K562 (cell line): ENCODE data around the gene LHX3. TPM values are rescaled to one million over a fixed set of nuclear protein-coding genes. Genes with fewer than 3 reads are reported as not detected.
A peak's percentile ranks its signal among the peaks of the same experiment; 100 is the strongest.

Source experiments
- ATAC-seq: fragments of 200-7000 bp; cut with Tn5 transposase; 3 replicates; pipeline ENCODE4 v1.9.1; 2020; ENCODE audit warnings: moderate library complexity
- BruUV-seq: library from RNA; stranded (reverse); fragments of 400-500 nt; replicated peaks from 2 replicates; lab custom pipeline; 2021; lab: Mats Ljungman, UMichigan
- CTCF ChIA-PET: fragments of 300-600 bp; formaldehyde crosslinking; extraction: SDS; loops from one replicate; lab custom pipeline; 2021; ENCODE audit warnings: low intra/inter-chr PET ratio; lab: Yijun Ruan, JAX
- POLR2A ChIA-PET: fragments of 300-600, 350-650 bp; sonication (Branson Sonifier 250); formaldehyde crosslinking; extraction: SDS; loops from one replicate; lab custom pipeline; 2021; ENCODE audit warnings: antibody characterized with exemption, inconsistent platforms; lab: Yijun Ruan, JAX
- DNase-seq, 4 experiments: peaks; one replicate each; pipeline versions ENCODE4 v3.0.0 to v3.0.0-alpha.2; 2011 to 2018; ENCODE audit warnings: low spot score in 3 of 4, mixed read lengths in 3 of 4; ENCODE audit errors: extremely low read depth in 1 of 4
- FAIRE-seq: peaks from 2 replicates; lab custom pipeline; 2011; peaks lifted over from hg19 to GRCh38; lab: Jason Lieb, UNC
- H2AFZ ChIP-seq: 2 replicates; pipeline ENCODE4 v1.6.0; 2011; ENCODE audit warnings: low read depth, low read length, control low read depth, inconsistent platforms
- H3K27ac ChIP-seq: fragments of 200-600 bp; 3 replicates; pipeline ENCODE4 v1.8.0; 2011; ENCODE audit warnings: low read depth, mild to moderate bottlenecking, control low read depth, inconsistent platforms, low read length, moderate library complexity, mixed read lengths; ENCODE audit errors: extremely low read depth
- H3K27me3 ChIP-seq, 2 experiments: fragments of 300-600 bp in 1 of 2; 2 replicates in 1 of 2; 3 replicates in 1 of 2; pipeline versions ENCODE4 v1.6.0 to v1.8.0; 2011; ENCODE audit warnings: inconsistent platforms in 2 of 2, low read length in 2 of 2, mild to moderate bottlenecking in 1 of 2, mixed read lengths in 1 of 2, moderate library complexity in 1 of 2; ENCODE audit not compliant: control insufficient read depth in 2 of 2, insufficient read depth in 2 of 2
- H3K36me3 ChIP-seq: fragments of 300-600 bp; 3 replicates; pipeline ENCODE4 v1.8.0; 2011; ENCODE audit warnings: mild to moderate bottlenecking, low read length, inconsistent platforms; ENCODE audit not compliant: control insufficient read depth, insufficient read depth
- H3K4me1 ChIP-seq, 2 experiments: fragments of 200-600 bp in 1 of 2; replicated peaks in 1 of 2; 2 replicates in 1 of 2; 3 replicates in 1 of 2; pipeline versions ENCODE4 v1.5.1 to v1.8.0; 2011; ENCODE audit warnings: inconsistent platforms in 2 of 2, low read length in 2 of 2, mild to moderate bottlenecking in 1 of 2, mixed read lengths in 1 of 2, moderate library complexity in 1 of 2; ENCODE audit not compliant: control insufficient read depth in 2 of 2, insufficient read depth in 2 of 2
- H3K4me2 ChIP-seq: 2 replicates; pipeline ENCODE4 v1.6.1; 2011; ENCODE audit warnings: low read length, control low read depth, inconsistent platforms, mixed read lengths; ENCODE audit not compliant: insufficient read depth
- H3K4me3 ChIP-seq: fragments of 200-600 bp; sonication (generic), shearing (Covaris generic); 2 replicates; pipeline ENCODE4 v1.5.1; 2016; ENCODE audit warnings: control low read depth, inconsistent platforms
- H3K79me2 ChIP-seq: fragments of 200-600 bp; 3 replicates; pipeline ENCODE4 v1.8.0; 2011; ENCODE audit warnings: low read length, inconsistent platforms; ENCODE audit not compliant: control insufficient read depth, insufficient read depth
- H3K9ac ChIP-seq, 2 experiments: 2 replicates each; pipeline versions ENCODE4 v1.6.0 to v1.6.1; 2011; ENCODE audit warnings: low read depth in 2 of 2, low read length in 2 of 2, control low read depth in 1 of 2, inconsistent platforms in 1 of 2, mild to moderate bottlenecking in 1 of 2, mixed read lengths in 1 of 2; ENCODE audit not compliant: insufficient read depth in 1 of 2
- H3K9me1 ChIP-seq: one replicate; pipeline ENCODE4 v1.6.0; 2011; ENCODE audit warnings: inconsistent platforms, mild to moderate bottlenecking, low read length, moderate library complexity; ENCODE audit not compliant: control insufficient read depth, insufficient read depth
- H3K9me3 ChIP-seq: replicated peaks from 2 replicates; pipeline ENCODE4 v1.5.1; 2011; ENCODE audit warnings: low read depth, low read length, inconsistent platforms; ENCODE audit not compliant: control insufficient read depth, insufficient read depth
- H4K20me1 ChIP-seq: replicated peaks from 2 replicates; pipeline ENCODE4 v1.6.1; 2011; ENCODE audit warnings: low read length, inconsistent platforms, mixed read lengths; ENCODE audit not compliant: control insufficient read depth, insufficient read depth
- DMBX1 ChIP-seq: fragments of 250-450 bp; sonication (Bioruptor Pico); IDR thresholded peaks from 2 replicates; pipeline ENCODE4 v1.8.0; 2022; ENCODE audit warnings: inconsistent platforms, mild to moderate bottlenecking, moderate library complexity, borderline replicate concordance
- ELF2 ChIP-seq: fragments of 250-450 bp; sonication (Bioruptor Pico); IDR thresholded peaks from 2 replicates; pipeline ENCODE4 v1.5.0; 2021; ENCODE audit warnings: mild to moderate bottlenecking
- STAG1 ChIP-seq: sonication (generic); formaldehyde crosslinking; IDR thresholded peaks from 2 replicates; pipeline ENCODE4 v1.5.0; 2020; ENCODE audit warnings: missing genetic modification reagents, borderline replicate concordance
- ZNF263 ChIP-seq: sonication (generic); formaldehyde crosslinking; IDR thresholded peaks from 2 replicates; pipeline ENCODE4 v1.8.0; 2022; ENCODE audit warnings: mild to moderate bottlenecking, missing genetic modification reagents, borderline replicate concordance
- WGBS: fragments of 100-300 bp; shearing (Covaris generic); methylation state at CpG from one replicate; pipeline ENCODE4 v1.1.6; 2016; ENCODE audit warnings: low coverage, mixed read lengths; ENCODE audit not compliant: insufficient coverage; ENCODE audit errors: missing lambda C conversion rate; 5-methylcytosine and 5-hydroxymethylcytosine counted together
- in situ Hi-C: fragments of 300-500 bp; cut with MboI; formaldehyde crosslinking; loops from 4 replicates; pipeline ENCODE4 v1.15.0; 2018; ENCODE audit warnings: inconsistent platforms, mixed read lengths
- intact Hi-C: fragments of 100-400 bp; cut with micrococcal nuclease; formaldehyde crosslinking; loops from 2 replicates; pipeline ENCODE4 v1.14.2; 2022
- polyA plus RNA-seq, 8 experiments: library from polyadenylated mRNA; depleted of rRNA in 4 of 8; stranded (reverse) in 5 of 8; unstranded in 3 of 8; fragments of >200 nt; fragmentation: Nextera tagmentation in 2 of 8; fragmentation: Illumina TruSeq in 1 of 8; extraction: Ambion mirVana in 2 of 8; extraction: Trizol in 1 of 8; gene quantifications; 2 replicates each; pipeline versions ENCODE4 v1.2.1 to v1.2.3, GENCODE V29; 2011 to 2014; ENCODE audit warnings: inconsistent platforms in 1 of 8, missing spikeins in 1 of 8
- total RNA-seq, 7 experiments: library from RNA; depleted of rRNA in 6 of 7; stranded (reverse); fragments of >200 nt in 6 of 7; fragmentation: Illumina TruSeq in 2 of 7; extraction: Trizol in 2 of 7; gene quantifications; 2 replicates each; pipeline versions ENCODE4 v1.2.1 to v1.2.3, GENCODE V29; 2011 to 2021; ENCODE audit warnings: low replicate concordance in 1 of 7
- TF ChIP-seq, protein P1 (sequence below): fragments of 450-650 bp; IDR thresholded peaks from 2 replicates; pipeline ENCODE4 v1.6.1; 2016; ENCODE audit warnings: low read depth, mild to moderate bottlenecking, moderate library complexity

Gene LHX3
- total and polyA plus RNA-seq, 9 of the 15 experiments (the other 6 are each of a cell fraction or from before 2014, with no cell fraction given) = 0.09 TPM; not detected in 8

DNA sequence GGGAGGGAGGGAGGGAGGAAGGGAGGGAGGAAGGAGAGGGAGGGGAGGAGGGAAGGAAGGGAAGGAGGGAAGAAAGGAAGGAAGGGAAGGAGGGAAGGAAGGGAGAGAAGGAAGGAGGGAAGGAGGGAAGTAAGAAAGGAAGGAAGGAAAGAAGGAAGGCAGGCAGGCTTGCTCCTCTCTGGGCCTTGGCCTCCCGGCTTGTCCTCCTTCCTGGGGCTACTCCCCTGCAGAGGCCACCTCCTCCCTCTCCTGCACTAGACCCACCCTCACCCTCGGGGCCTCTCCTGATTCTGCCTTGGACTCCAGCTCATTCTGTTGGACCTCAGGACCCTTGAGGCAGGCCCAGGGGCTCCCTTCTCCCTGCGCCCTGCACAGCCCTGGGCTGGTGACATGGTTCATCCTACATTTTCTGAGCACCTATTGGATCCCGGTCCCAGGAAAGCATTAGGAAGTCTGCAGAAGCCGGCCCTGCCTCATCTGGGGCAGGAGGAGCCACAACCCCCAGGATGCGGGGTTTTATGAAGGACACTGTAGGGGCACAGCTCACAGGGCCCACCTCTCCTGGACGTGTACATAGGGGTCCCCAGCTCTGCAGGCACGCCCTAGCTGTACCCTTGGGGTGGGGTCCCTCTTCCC is 23.0 kb downstream of the LHX3 start:
- WGBS = 8% methylated on average over 8 of the region's 8 CpGs
- ATAC-seq (no peak; the same call in 2 of the 3 replicates), DNase-seq (no peak), FAIRE-seq (no peak)
- in situ Hi-C loops (no loop called here), intact Hi-C loops (no loop called here)
- BruUV-seq = no TSS peak
- ChIA-PET CTCF (no interaction called here), POLR2A (interaction anchor here (1.0 kb wide), 1 partner anchor 30 kb away, joined by 3 read pairs; no protein-coding TSS in a partner anchor)
- Histone ChIP-seq H3K4me1 (peaks cover 0 to 37% of the 10 kb centered on the region in 2 experiments; a peak in 2 of 5 replicates), H3K36me3 (no peaks in the 10 kb centered on the region), H3K4me3 (no peak overlapping the region), H3K9me3 (no peaks in the 10 kb centered on the region), H4K20me1 (peaks cover 4% of the 10 kb centered on the region), H2AFZ (no peak overlapping the region), H3K9me1 (no peaks in the 10 kb centered on the region), H3K9ac (no peak overlapping the region; a peak in 1 of 4 replicates), H3K27ac (no peak overlapping the region), H3K79me2 (no peaks in the 10 kb centered on the region), H3K4me2 (no peak overlapping the region), H3K27me3 (peaks cover 41 to 83% of the 10 kb centered on the region in 2 experiments)
- TF ChIP-seq ZNF263 (CRISPR knock-in tag) (peak; percentile 76; the same call in 1 of the 2 replicates), ELF2 (CRISPR knock-in tag) (no peak)

DNA sequence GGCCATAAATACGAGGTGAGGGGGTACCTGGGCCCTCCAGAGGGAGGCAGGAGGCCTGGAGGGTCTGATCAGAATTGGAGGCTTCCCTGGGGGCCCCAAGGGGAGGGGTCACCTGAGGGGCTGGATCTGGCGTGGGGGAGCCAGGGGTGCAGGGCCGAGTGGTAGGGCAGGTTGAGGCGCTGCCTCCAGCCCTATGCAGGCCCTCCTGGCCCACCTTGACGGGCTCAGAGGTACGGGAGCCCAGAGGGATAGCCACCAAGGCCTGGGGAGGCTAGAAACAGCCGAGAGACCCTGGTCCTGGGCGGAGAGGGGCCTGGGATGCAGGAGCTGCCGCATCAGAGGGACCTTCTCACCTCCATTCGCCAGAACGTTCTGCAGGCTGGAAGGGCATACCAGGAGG is 24.3 kb downstream of the LHX3 start:
- DNase-seq = no peak
- ATAC-seq = no peak
- ChIA-PET CTCF (no interaction called here), POLR2A (no interaction called here)
- H3K36me3 ChIP-seq = no peaks in the 10 kb centered on the region
- FAIRE-seq = no peak
- intact Hi-C loops (no loop called here), in situ Hi-C loops (no loop called here)
- H3K4me3 ChIP-seq = no peak overlapping the region
- no peak overlapping the region for H3K4me2 ChIP-seq
- peaks cover 37 to 76% of the 10 kb centered on the region in 2 experiments for H3K27me3 ChIP-seq
- H3K9me1 ChIP-seq = no peaks in the 10 kb centered on the region
- 15% methylated on average over 11 of the region's 11 CpGs for WGBS
- peaks cover 4% of the 10 kb centered on the region for H4K20me1 ChIP-seq
- no peaks in the 10 kb centered on the region for H3K79me2 ChIP-seq
- H3K9ac ChIP-seq = peak overlapping the region in 1 of 2 experiments; percentile 52; a peak in 1 of 4 replicates
- BruUV-seq = no TSS peak
- H3K9me3 ChIP-seq = no peaks in the 10 kb centered on the region
- H3K4me1 ChIP-seq = peaks cover 0 to 29% of the 10 kb centered on the region in 2 experiments; a peak in 2 of 5 replicates
- H3K27ac ChIP-seq = no peak overlapping the region
- no peak overlapping the region for H2AFZ ChIP-seq
- TF ChIP-seq DMBX1 (CRISPR knock-in tag) = no peak
- TF ChIP-seq, protein P1, sequence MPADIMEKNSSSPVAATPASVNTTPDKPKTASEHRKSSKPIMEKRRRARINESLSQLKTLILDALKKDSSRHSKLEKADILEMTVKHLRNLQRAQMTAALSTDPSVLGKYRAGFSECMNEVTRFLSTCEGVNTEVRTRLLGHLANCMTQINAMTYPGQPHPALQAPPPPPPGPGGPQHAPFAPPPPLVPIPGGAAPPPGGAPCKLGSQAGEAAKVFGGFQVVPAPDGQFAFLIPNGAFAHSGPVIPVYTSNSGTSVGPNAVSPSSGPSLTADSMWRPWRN = no peak
- no peak for TF ChIP-seq STAG1
